BLaER1 treated with 17β-estradiol and CSF1 and Interleukin-3, amounts not matched to agents 10 nM and 100 nM (cell line): ENCODE measurements around the gene LCN9.
A peak's percentile ranks its signal among the peaks of the same experiment; 100 is the strongest.

Experiments used
- H3K27ac ChIP-seq, 11 experiments: shearing (Covaris generic); formaldehyde crosslinking; 2 replicates each; pipeline ENCODE4 v1.8.1; 2022
- H3K27me3 ChIP-seq, 11 experiments: shearing (Covaris generic); formaldehyde crosslinking; 2 replicates each; pipeline ENCODE4 v1.8.1; 2022
- H3K36me3 ChIP-seq, 11 experiments: shearing (Covaris generic); formaldehyde crosslinking; 2 replicates each; pipeline ENCODE4 v1.8.1; 2022
- H3K4me1 ChIP-seq, 10 experiments: shearing (Covaris generic); formaldehyde crosslinking; 2 replicates each; pipeline ENCODE4 v1.8.1; 2022
- H3K4me2 ChIP-seq, 11 experiments: shearing (Covaris generic); formaldehyde crosslinking; 2 replicates each; pipeline ENCODE4 v1.8.1; 2022
- H3K4me3 ChIP-seq, 10 experiments: shearing (Covaris generic); formaldehyde crosslinking; 2 replicates each; pipeline ENCODE4 v1.8.1; 2022
- H3K9ac ChIP-seq, 11 experiments: shearing (Covaris generic); formaldehyde crosslinking; 2 replicates each; pipeline ENCODE4 v1.8.1; 2022
- H3K9me3 ChIP-seq, 11 experiments: shearing (Covaris generic); formaldehyde crosslinking; replicated peaks in 1 of 11; 2 replicates each; pipeline ENCODE4 v1.8.1; 2022
- H4K20me1 ChIP-seq, 11 experiments: shearing (Covaris generic); formaldehyde crosslinking; 2 replicates each; pipeline ENCODE4 v1.8.1; 2022
- Cebpa-rat ChIP-seq, 11 experiments: shearing (Covaris generic); IDR thresholded peaks; 2 replicates each; pipeline ENCODE4 v1.8.1; 2022

Gene LCN9

DNA sequence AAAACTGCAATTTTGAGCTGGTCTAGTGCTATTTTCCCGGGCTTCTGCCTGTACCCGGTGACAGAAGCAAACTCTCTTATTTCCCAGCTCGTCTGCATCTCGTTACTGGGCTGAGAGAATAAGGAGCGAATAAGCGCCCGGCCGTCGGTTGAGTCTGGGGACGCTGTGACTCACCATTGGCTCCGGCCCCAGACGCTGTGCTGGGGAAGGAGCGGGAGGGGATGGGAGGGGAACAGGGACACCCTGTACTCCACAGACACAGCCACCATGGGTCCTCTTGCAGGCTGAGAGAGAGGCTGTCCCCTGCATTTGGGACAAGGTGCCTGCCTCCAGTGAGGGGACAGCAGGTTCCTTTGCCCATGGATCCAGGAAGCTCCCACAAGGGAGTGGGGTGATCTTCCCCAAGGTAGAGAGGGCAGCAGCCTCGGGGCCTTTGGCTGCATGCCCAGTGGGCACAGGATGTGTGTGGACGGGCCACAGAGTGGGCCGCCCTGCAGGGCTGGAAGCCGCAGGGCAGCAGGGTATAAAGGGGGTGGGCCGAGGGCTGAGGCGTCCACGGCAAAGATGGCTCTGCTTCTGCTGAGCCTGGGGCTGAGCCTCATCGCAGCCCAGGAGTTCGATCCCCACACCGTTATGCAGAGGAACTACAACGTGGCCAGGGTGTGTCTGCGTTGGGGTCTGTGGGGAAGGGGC is at the start of gene LCN9:
Gene LCN9 (plus strand): TSS at position 552 of the 693 bp plus-strand sequence. CDS start 13 bp downstream, at position 565.
- no peaks in the 10 kb centered on the region; a peak in 1 of 22 replicates for H3K27me3 ChIP-seq

GRCh38 chr9:135613946-135614805 is 48.9 kb upstream of the LCN9 start:
- TF ChIP-seq Cebpa-rat (IDR thresholded peaks at IDR 0.05), result no peak
- Histone ChIP-seq H3K36me3 (no peaks in the 10 kb centered on the region), H3K4me3 (no peak overlapping the region), H3K27ac (no peak overlapping the region), H3K9me3 (no peaks in the 10 kb centered on the region), H4K20me1 (peaks cover 0 to 29% (median 0%) of the 10 kb centered on the region in 11 experiments; a peak in 5 of 22 replicates), H3K27me3 (no peaks in the 10 kb centered on the region), H3K4me1 (peaks cover 0 to 40% (median 17%) of the 10 kb centered on the region in 10 experiments; a peak in 15 of 20 replicates), H3K4me2 (peak overlapping the region in 2 of 11 experiments; percentile 68 to 72; a peak in 2 of 22 replicates), H3K9ac (no peak overlapping the region)

More for the DNA sequence above, at the start of gene LCN9:
- Histone ChIP-seq H3K4me2 (no peak within 1 kb of the TSS), H4K20me1 (no peaks in the 10 kb centered on the region), H3K4me3 (no peak within 1 kb of the TSS), H3K27ac (no peak within 1 kb of the TSS), H3K4me1 (peaks cover 0 to 9% (median 8%) of the 10 kb centered on the region in 10 experiments; a peak in 12 of 20 replicates), H3K9ac (no peak within 1 kb of the TSS), H3K9me3 (no peaks in the 10 kb centered on the region), H3K36me3 (no peaks in the 10 kb centered on the region)
- TF ChIP-seq Cebpa-rat (IDR thresholded peaks at IDR 0.05), result no peak

- Histone ChIP-seq H3K27ac (no peak overlapping the region), H4K20me1 (peaks cover 0 to 29% (median 0%) of the 10 kb centered on the region in 11 experiments; a peak in 5 of 22 replicates), H3K27me3 (no peaks in the 10 kb centered on the region), H3K4me3 (no peak overlapping the region), H3K36me3 (no peaks in the 10 kb centered on the region), H3K9ac (no peak overlapping the region; a peak in 1 of 22 replicates), H3K4me2 (peak overlapping the region in 2 of 11 experiments; percentile 10; a peak in 3 of 22 replicates), H3K4me1 (peaks cover 0 to 40% (median 17%) of the 10 kb centered on the region in 10 experiments; a peak in 15 of 20 replicates), H3K9me3 (no peaks in the 10 kb centered on the region)
- TF ChIP-seq Cebpa-rat (IDR thresholded peaks at IDR 0.05), result no peak
These were observed 48.1 kb upstream of the LCN9 start for GRCh38 chr9:135614821-135615665.

DNA sequence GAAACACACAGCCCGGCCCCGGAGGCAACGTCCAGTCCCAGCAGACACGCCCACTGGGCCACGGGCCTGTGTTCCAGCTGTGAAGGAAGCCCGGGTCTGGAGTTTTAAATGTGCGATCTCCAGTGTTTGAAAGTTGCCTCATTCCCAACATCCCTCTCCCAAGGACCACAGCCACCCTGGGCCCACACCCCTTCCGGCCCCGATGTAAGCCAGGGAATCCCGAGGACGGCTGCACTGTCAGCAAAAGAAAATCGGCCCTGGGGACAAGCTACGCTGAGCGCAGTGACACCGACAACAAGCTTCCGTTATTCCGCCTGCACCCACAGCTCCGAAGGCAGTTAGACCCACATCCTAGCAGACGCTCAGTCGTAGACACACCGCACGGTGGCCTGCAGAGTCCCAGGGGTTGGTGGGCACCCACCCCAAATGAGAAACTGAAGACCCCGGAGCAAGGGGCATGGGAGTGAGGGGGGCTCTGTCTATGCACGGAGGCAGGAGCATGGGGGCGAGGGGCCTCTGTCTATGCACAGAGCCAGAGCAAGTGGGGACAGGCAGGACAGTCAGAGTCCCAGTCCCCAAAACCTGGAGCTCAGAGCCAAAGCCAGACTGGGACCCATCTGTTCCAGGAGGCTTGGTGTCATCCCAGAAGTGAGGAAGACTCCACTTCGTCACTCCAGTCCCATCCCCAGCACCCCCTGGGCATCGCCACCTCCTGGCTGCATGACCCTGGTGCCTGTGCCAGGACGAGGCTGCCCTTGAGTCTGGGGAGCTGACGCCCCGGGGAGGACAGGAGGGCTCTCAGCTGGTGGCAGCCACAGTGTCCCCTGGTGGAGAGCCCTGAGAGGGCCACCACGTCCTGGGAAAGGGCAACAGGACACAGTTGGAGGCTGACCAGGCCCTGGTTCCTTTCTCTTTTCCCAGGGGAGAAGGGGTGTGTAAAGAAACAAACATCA is 47.2 kb upstream of the LCN9 start:
- no peak for TF ChIP-seq Cebpa-rat (IDR thresholded peaks at IDR 0.05)

DNA sequence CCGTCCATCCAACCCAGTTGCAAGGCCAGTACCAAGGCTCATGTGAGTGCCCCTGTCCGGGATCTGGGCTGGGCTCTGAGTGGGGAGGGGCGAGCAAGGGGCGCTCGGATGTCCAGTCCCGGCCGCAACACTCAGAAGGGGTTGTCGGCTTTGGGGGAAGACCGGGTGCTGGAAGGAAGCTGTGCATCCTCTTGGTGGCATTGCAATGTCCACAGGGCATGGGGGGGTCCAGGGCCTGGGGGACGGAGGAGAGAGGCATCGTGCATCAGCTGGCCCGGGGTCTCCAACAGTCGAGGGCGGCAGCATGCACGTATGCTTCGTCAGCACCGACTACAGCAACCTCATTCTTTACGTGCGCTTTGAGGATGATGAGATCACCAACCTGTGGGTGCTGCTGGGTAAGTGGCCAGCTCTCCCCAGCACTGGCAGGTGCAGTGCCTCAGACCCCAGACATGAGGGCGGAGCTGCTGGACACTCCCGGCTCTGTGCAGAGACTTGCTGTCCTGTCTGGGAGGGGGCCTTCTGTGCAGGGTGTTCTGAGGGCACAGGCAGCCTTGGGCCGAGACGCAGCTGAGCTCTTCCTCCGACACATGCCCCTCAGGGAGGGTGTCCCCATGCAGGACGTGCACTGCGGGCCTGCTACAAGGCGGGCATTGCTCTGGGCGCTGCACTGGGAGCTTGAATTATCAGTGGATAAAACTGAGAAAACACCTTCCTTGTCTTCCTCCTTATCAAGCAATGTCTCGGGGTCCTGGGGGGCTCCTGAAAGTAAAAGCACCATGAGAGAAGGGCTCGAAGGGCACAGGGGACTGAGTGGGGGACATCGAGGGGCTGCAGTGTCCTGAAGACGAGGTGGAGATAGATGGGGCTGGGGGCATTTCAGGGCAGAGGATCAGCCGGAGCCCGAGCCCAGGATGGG is 46.2 kb upstream of the LCN9 start:
- H3K9me3 ChIP-seq, result no peaks in the 10 kb centered on the region
- no peak overlapping the region for H3K27ac ChIP-seq
- no peak overlapping the region for H3K4me3 ChIP-seq
- TF ChIP-seq Cebpa-rat (IDR thresholded peaks at IDR 0.05), result no peak
- no peak overlapping the region for H3K9ac ChIP-seq
- peaks cover 0 to 35% (median 17%) of the 10 kb centered on the region in 10 experiments; a peak in 15 of 20 replicates for H3K4me1 ChIP-seq
- no peak overlapping the region for H3K4me2 ChIP-seq
- no peaks in the 10 kb centered on the region for H3K27me3 ChIP-seq
- no peaks in the 10 kb centered on the region for H3K36me3 ChIP-seq
- H4K20me1 ChIP-seq, result peaks cover 0 to 23% (median 0%) of the 10 kb centered on the region in 11 experiments; a peak in 4 of 22 replicates

More for the DNA sequence above, 47.2 kb upstream of the LCN9 start:
- H3K27ac ChIP-seq, result no peak overlapping the region
- peaks cover 0 to 40% (median 17%) of the 10 kb centered on the region in 10 experiments; a peak in 15 of 20 replicates for H3K4me1 ChIP-seq
- H3K4me3 ChIP-seq, result no peak overlapping the region
- H3K9me3 ChIP-seq, result no peaks in the 10 kb centered on the region
- peaks cover 0 to 29% (median 0%) of the 10 kb centered on the region in 11 experiments; a peak in 5 of 22 replicates for H4K20me1 ChIP-seq
- peak overlapping the region in 2 of 11 experiments; percentile 10; a peak in 2 of 22 replicates for H3K4me2 ChIP-seq
- no peak overlapping the region for H3K9ac ChIP-seq
- no peaks in the 10 kb centered on the region for H3K36me3 ChIP-seq
- H3K27me3 ChIP-seq, result no peaks in the 10 kb centered on the region

DNA sequence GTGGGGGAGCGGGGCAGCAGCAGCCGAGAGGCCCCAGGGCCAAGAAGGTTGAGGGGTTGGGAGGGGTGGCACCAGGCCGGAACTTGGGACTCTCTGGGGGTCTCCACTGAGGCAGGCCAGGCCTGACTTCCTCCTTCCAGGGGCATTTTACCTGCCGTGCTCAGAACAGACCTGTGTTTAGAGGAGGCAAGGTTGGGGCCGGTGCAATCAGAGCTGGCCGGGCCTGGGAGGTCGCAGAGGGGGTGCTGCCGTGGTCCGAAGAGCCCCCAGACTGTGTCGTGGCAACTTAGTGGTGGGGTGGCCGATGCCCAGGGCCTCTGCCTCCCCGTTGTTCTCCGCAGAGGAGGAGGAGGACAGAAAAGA is 45.6 kb upstream of the LCN9 start:
- Histone ChIP-seq H3K4me3 (no peak overlapping the region), H3K27me3 (no peaks in the 10 kb centered on the region), H3K9me3 (no peaks in the 10 kb centered on the region), H3K4me2 (no peak overlapping the region), H3K27ac (no peak overlapping the region), H3K36me3 (no peaks in the 10 kb centered on the region), H3K4me1 (peaks cover 0 to 29% (median 11%) of the 10 kb centered on the region in 10 experiments; a peak in 15 of 20 replicates), H3K9ac (no peak overlapping the region), H4K20me1 (peaks cover 0 to 17% (median 0%) of the 10 kb centered on the region in 11 experiments; a peak in 4 of 22 replicates)
- TF ChIP-seq Cebpa-rat (IDR thresholded peaks at IDR 0.05), result no peak

DNA sequence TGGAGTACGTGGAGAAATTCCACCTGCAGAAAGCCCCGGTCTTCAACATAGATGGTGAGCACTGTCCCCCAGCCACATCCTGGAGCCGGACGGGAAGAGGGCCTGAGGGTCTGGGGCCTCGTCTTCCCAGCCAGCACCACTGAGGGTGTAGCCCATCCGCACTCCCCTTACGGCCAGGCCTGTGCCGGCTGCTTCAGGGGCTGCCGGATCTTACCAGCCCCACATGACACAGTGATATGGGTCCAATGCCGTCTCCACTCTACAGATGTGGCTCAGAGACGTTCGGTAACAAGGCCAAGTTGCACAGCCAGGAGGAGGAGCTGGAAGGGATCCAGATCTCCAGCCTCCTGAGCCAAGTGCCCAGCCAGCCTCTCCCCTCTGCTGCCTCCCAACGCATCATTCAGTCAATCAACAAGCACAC is 45.1 kb upstream of the LCN9 start:
- Histone ChIP-seq H3K36me3 (no peaks in the 10 kb centered on the region), H3K27ac (no peak overlapping the region), H3K4me1 (peaks cover 0 to 24% (median 6%) of the 10 kb centered on the region in 10 experiments; a peak in 15 of 20 replicates), H3K27me3 (no peaks in the 10 kb centered on the region), H4K20me1 (peaks cover 0 to 14% (median 0%) of the 10 kb centered on the region in 11 experiments; a peak in 3 of 22 replicates), H3K9ac (no peak overlapping the region), H3K9me3 (no peaks in the 10 kb centered on the region), H3K4me2 (no peak overlapping the region), H3K4me3 (no peak overlapping the region)
- no peak for TF ChIP-seq Cebpa-rat (IDR thresholded peaks at IDR 0.05)
